ENCODE data around the gene TAS2R4. TPM values are rescaled to one million over a fixed set of nuclear protein-coding genes. Genes with fewer than 3 reads are reported as not detected.

Gene TAS2R4
- 2.3 and 4.5 TPM in 2 replicates for total RNA-seq (ENCODE audit: low replicate concordance)

DNA sequence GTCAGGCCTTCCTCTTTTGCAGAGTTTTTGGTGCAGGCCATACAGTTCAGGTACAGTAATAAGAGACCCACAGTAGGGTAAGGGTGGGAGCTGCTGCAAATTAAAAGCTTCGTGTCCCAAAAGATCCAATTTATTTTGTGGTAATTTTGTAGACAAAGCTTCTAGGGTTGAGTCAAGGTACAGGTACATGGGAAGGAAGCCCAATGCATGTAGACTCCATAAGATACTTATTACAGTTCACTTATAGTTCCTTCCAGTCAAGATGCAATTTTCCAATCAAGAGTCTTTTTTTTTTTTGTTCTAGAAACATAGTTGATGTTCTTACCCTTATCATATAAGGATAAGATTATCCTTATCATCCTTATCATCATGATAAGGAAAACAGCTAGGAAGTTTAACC, at the start of gene TAS2R4:
TSS of gene TAS2R4 (plus strand) at position 301 of the 400 bp plus-strand sequence. CDS start 1,815 bp downstream, outside the sequence.
- no peak within 1 kb of the TSS for H3K4me3 ChIP-seq (ENCODE audit: low read depth, low read length)
- no peak for TF ChIP-seq CTCF (IDR thresholded peaks at IDR 0.05; ENCODE audit: insufficient read depth, low read length)
- DNase-seq (ENCODE audit: low read depth): no peak

DNA sequence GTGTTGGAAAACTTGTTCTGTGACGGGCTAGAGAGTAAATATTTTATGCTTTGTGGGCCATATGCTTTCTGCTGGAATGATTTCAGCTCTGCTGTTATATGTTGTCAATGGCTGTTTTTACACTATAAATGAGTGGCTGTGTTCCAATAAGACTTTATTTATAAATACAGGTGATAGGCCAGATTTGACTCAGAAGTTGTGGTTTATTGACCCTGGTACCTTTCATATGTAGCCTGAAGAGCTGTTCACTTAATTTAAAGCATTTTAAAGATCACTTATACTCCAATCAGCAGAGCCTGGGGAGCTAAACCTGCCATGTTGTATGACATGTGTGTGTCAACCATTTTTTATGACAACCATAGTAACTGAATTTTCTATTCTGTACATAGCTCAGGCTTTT, 47.5 kb upstream of the TAS2R4 start:
- H3K4me3 ChIP-seq (ENCODE audit: low read depth, low read length): no peak overlapping the region
- no peak for DNase-seq (ENCODE audit: low read depth)
- TF ChIP-seq CTCF (IDR thresholded peaks at IDR 0.05; ENCODE audit: insufficient read depth, low read length): no peak

DNA sequence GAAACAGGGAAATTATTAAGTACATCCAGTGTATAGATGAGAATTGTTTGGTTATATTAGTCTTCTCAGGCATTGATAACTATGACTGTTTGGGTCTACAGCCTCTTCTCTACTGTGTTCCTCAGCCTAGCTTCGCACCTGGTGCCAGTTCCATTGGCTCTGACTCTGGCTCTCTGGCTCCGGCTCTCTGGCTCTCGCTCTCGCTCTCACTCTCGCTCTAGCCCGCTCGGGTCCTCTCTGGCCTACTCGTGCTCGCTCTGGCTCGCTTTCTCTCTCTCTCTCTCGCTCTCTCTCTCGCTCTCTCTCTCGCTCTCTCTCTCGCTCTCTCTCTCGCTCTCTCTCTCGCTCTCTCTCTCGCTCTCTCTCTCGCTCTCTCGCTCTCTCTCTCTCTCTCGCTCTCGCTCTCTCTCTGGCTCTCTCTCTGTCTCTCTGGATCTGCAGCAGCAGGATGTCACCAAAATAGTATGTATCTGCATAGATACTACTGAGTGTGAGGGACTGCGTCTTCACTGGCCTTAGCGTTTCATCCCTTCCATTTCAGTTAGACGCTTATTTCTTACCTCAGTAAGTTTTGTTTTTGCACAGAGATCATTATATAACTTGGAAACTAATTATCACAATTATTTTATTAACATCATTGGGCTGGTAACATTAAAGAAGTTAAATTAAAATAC, 44.9 kb upstream of the TAS2R4 start:
- DNase-seq (ENCODE audit: low read depth): peak; percentile 12
- no peak for TF ChIP-seq CTCF (IDR thresholded peaks at IDR 0.05; ENCODE audit: insufficient read depth, low read length)

DNA sequence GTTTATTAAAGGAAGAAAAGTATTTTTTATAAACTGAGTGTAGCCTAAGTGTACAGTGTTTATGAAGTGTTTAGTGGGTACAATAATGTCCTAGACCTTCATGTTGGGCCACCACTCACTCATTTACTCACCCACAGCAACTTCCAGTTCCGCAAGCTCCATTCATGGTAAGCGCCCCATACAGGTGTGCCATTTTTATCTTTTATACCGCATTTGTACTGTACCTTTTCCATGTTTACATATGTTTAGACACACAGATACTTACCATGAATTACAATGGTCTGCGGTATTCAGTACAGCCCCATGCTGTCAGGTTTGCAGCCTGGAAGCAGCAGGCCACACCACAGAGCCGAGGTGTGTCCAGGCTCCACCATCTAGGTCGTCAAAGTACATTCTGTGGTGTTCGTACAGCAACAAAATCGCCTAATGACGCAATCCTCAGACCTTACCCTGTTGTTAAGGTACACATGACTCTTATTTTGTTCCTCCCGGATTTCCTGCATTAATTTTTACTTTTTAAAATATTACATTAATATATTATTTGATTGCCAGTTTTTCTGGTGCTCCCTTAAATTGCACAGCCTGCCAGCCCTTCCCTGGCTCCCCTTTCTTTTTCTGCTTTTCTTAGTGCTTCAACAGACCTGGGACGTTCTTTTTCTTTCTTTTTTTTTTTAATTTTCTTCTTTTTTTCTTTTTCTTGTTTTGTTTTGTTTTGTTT, 39.2 kb upstream of the TAS2R4 start:
- peak; percentile 11 for DNase-seq (ENCODE audit: low read depth)
- no peak for TF ChIP-seq CTCF (IDR thresholded peaks at IDR 0.05; ENCODE audit: insufficient read depth, low read length)
- peak overlapping the region; percentile 78 for H3K4me3 ChIP-seq (ENCODE audit: low read depth, low read length)

More for the DNA sequence above, 44.9 kb upstream of the TAS2R4 start:
- H3K4me3 ChIP-seq (ENCODE audit: low read depth, low read length): no peak overlapping the region

GRCh38 chr7:141737836-141738591, 38.5 kb upstream of the TAS2R4 start, which contains the start of gene SSBP1:
SSBP1 (plus strand) TSS chr7:141738358; CDS start chr7:141739167, 809 bp downstream.
- peak; percentile 97 for DNase-seq (ENCODE audit: low read depth)
- H3K4me3 ChIP-seq (ENCODE audit: low read depth, low read length): peak within 1 kb of the TSS; percentile 100
- TF ChIP-seq CTCF (IDR thresholded peaks at IDR 0.05; ENCODE audit: insufficient read depth, low read length): peak; percentile 61

DNA sequence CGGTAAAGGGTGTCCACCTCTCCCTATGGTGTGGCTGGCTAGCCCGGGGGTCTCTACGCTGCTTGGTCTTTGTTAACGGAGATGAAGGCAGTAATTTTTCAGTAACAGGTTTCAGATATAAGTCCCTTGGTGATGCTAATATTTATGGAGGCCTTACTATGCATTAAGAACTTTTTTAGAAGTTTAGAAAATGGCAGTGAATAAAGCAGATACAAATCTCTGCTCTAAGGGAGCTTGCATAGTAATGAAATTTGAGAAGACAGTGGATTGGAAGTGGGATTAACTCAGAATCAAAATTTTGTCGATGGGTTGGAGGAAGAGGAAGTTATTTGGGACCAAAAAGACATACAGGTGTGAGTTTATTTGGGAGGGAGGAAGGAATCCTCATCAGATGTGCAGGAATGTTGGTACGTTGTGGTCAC, 37.9 kb upstream of the TAS2R4 start:
- H3K4me3 ChIP-seq (ENCODE audit: low read depth, low read length): peak overlapping the region; percentile 100
- no peak for DNase-seq (ENCODE audit: low read depth)
- peak; percentile 57 for TF ChIP-seq CTCF (IDR thresholded peaks at IDR 0.05; ENCODE audit: insufficient read depth, low read length)

All from fibroblast of the aortic adventitia (primary cell).